ENCODE measurements around the gene INHBA.

The INHBA gene

DNA sequence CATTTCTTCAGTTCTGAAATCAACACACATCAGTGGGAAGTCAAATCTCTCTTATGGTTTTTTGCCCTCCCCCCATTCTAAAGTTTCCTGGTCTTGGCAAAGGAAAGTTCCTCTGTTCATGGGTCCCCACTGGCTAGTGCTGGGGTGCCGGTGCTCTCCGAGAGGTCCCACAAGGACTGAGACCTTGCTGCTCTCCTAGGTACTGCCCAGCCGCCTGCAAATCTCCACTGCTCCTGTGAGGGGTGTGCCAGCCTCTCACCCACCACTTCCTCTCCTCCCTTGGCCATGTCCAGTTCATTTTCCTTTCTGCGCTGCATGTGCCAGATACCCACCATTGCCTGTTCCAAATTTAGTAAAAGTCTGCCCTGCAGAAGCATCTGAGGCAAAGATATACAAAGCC lies 17.2 kb upstream of the INHBA start:
- DNase-seq (ENCODE audit: extremely low read depth, low read depth): no peak
- TF ChIP-seq CTCF (IDR thresholded peaks at IDR 0.05; ENCODE audit: low read depth, low read length, missing control alignments): no peak
- no peak overlapping the region for H3K4me3 ChIP-seq (replicated peaks; ENCODE audit: low read depth, low read length)

GRCh38 chr7:41716691-41717090 lies 13.8 kb upstream of the INHBA start:
- DNase-seq (ENCODE audit: extremely low read depth, low read depth): no peak
- no peak for TF ChIP-seq CTCF (IDR thresholded peaks at IDR 0.05; ENCODE audit: low read depth, low read length, missing control alignments)
- H3K4me3 ChIP-seq (replicated peaks; ENCODE audit: low read depth, low read length): no peak overlapping the region

DNA sequence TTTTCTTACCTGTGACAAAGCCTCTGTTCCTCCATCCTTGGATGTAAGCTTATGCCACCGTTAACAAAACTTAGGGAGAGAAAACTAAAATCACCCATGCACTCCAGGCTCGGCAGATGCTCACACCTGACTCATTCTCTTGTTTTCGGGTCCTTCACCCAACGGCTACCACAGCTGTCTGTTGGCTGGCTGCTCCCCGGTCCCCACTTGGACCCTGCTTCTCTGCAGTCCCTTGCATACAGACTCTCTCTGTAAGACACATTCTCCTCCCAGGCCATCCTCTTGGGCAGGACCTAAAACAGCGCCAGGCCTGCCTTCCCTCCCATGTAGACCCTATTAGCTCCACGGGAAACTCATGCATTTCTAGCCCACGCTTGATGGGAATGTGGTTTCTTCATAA lies 12.1 kb upstream of the INHBA start:
- no peak for TF ChIP-seq CTCF (IDR thresholded peaks at IDR 0.05; ENCODE audit: low read depth, low read length, missing control alignments)
- no peak overlapping the region for H3K4me3 ChIP-seq (replicated peaks; ENCODE audit: low read depth, low read length)
- no peak for DNase-seq (ENCODE audit: extremely low read depth, low read depth)

DNA sequence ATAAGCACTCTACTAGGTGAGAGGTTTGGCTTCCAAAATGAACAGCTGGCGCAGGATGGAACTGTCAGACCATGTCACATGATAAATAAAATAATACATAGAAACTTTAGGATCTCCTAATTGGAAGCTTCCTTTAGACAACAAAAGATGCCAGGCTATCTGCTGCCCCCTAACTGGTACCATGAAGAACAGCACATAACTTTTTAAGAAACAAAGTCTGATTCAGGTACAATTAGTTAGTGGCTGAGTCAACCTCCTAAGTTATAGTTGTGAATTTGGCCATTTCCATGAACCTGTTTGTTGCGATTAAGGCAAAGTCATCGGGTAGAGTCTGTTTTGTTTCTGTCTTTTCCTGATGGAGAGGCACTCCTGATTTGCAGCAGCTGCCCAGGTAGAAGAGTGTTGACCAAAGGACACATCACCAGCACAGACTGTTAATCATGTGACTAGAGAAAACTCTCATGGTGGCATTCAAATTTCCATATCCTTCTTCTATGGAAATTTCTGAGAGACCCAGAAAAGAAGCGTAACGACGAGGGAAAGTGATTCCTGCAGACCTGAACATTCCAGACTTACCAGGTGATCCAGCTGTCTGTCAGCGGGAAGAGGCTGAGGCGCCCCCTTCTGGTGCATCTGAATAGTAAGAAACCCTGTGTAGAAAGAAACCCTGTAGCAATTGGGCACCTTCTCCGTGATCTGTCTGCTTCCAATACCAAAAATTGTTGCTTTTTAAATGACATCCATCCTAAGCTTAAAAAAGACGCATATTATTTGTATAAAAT lies 8.6 kb upstream of the INHBA start:
- no peak for DNase-seq (ENCODE audit: extremely low read depth, low read depth)
- no peak overlapping the region for H3K4me3 ChIP-seq (replicated peaks; ENCODE audit: low read depth, low read length)
- peak; percentile 37 for TF ChIP-seq CTCF (IDR thresholded peaks at IDR 0.05; ENCODE audit: low read depth, low read length, missing control alignments)

DNA sequence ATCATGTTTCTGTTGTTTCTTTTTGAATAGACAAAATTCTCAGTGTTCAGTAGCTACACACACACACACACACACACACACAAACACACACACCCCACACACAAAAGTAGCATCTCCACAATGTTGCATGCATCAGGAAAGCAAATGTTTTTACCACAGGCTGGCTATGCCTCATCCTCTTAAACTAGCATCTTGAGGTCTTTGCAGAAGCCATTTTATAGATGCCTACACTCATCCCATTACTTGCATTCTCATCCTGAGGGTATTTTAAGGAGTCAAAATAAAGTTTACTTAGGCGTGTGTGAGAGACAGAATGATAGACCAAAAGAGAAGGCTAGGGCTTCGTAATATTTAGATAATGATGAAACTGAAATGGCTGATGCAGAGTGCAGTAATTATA lies 7.9 kb upstream of the INHBA start:
- no peak for TF ChIP-seq CTCF (IDR thresholded peaks at IDR 0.05; ENCODE audit: low read depth, low read length, missing control alignments)
- DNase-seq (ENCODE audit: extremely low read depth, low read depth): no peak
- no peak overlapping the region for H3K4me3 ChIP-seq (replicated peaks; ENCODE audit: low read depth, low read length)

- DNase-seq (ENCODE audit: extremely low read depth, low read depth): no peak
- H3K4me3 ChIP-seq (replicated peaks; ENCODE audit: low read depth, low read length): no peak overlapping the region
- TF ChIP-seq CTCF (IDR thresholded peaks at IDR 0.05; ENCODE audit: low read depth, low read length, missing control alignments): no peak
Observed at GRCh38 chr7:41709621-41710020, 6.7 kb upstream of the INHBA start.

Data from HFF-Myc (cell line).